NCI-H69 (cell line): ENCODE results near the gene UTY.

Experiments used
- DNase-seq: peaks from one replicate; lab custom pipeline; 2025; lab: John Stamatoyannopoulos, UW

Gene UTY

GRCh38 chrY:13415556-13415955, 64.3 kb downstream of the UTY start:
- no peak for DNase-seq

GRCh38 chrY:13398876-13399275, 81.0 kb downstream of the UTY start:
- no peak for DNase-seq

GRCh38 chrY:13381110-13381683, 98.6 kb downstream of the UTY start:
- DNase-seq, result no peak

GRCh38 chrY:13370868-13371800, 108.7 kb downstream of the UTY start:
- DNase-seq, result no peak

- DNase-seq, result no peak
Observed at GRCh38 chrY:13370245-13370644, 109.6 kb downstream of the UTY start.

- DNase-seq, result no peak
Observed at GRCh38 chrY:13368513-13368845, 111.4 kb downstream of the UTY start.

- no peak for DNase-seq
Observed at GRCh38 chrY:13363641-13364040, 116.2 kb downstream of the UTY start.

GRCh38 chrY:13362662-13363061, 117.2 kb downstream of the UTY start:
- DNase-seq, result no peak

- DNase-seq, result no peak
Observed at GRCh38 chrY:13361656-13362636, 117.9 kb downstream of the UTY start.

- no peak for DNase-seq
Observed at GRCh38 chrY:13351443-13351842, 128.4 kb downstream of the UTY start.

- DNase-seq, result no peak
Observed at GRCh38 chrY:13347106-13347505, 132.7 kb downstream of the UTY start.

GRCh38 chrY:13345549-13345948, 134.3 kb downstream of the UTY start:
- DNase-seq, result no peak

GRCh38 chrY:13343307-13343946, 136.4 kb downstream of the UTY start:
- peak; percentile 21 for DNase-seq

- DNase-seq, result no peak
Observed at GRCh38 chrY:13339939-13340338, 139.9 kb downstream of the UTY start.

- DNase-seq, result no peak
Observed at GRCh38 chrY:13339381-13339780, 140.5 kb downstream of the UTY start.

GRCh38 chrY:13338711-13339110, 141.1 kb downstream of the UTY start:
- DNase-seq, result no peak

GRCh38 chrY:13337934-13338333, 141.9 kb downstream of the UTY start:
- DNase-seq, result no peak

- DNase-seq, result no peak
Observed at GRCh38 chrY:13333791-13334190, 146.0 kb downstream of the UTY start.

- no peak for DNase-seq
Observed at GRCh38 chrY:13330651-13331050, 149.2 kb downstream of the UTY start.

- no peak for DNase-seq
Observed at GRCh38 chrY:13312966-13313365, 166.9 kb downstream of the UTY start.

- DNase-seq, result no peak
Observed at GRCh38 chrY:13307959-13308358, 171.9 kb downstream of the UTY start.

GRCh38 chrY:13300795-13301194, 179.0 kb downstream of the UTY start:
- no peak for DNase-seq
